HepG2 (cell line): Measurements from ENCODE around the gene ZNFX1. TPM values are rescaled to one million over a fixed set of nuclear protein-coding genes. Genes with fewer than 3 reads are reported as not detected.

Experiments
- ATAC-seq: fragments of 200-7000 bp; cut with Tn5 transposase; 3 replicates; pipeline ENCODE4 v1.9.1; 2020; ENCODE audit warnings: mild to moderate bottlenecking, moderate library complexity
- BruUV-seq: library from RNA; stranded (reverse); fragments of 400-500 nt; replicated peaks from 2 replicates; lab custom pipeline; 2021; lab: Mats Ljungman, UMichigan
- CTCF ChIA-PET: fragments of 300-600 bp; formaldehyde crosslinking; extraction: SDS; loops from one replicate; lab custom pipeline; 2021; ENCODE audit warnings: low total read pairs, inconsistent platforms, low intra/inter-chr PET ratio; lab: Yijun Ruan, JAX
- POLR2A ChIA-PET: fragments of 350-600 bp; sonication (Branson Sonifier 250); formaldehyde crosslinking; loops from one replicate; lab custom pipeline; 2020; ENCODE audit warnings: antibody characterized with exemption, inconsistent platforms; lab: Yijun Ruan, JAX
- DNase-seq: peaks from one replicate; pipeline ENCODE4 v3.0.0-alpha.2; 2015; ENCODE audit warnings: low spot score
- FAIRE-seq: peaks from 3 replicates; lab custom pipeline; 2011; peaks lifted over from hg19 to GRCh38; lab: Jason Lieb, UNC
- H2AFZ ChIP-seq: one replicate; pipeline ENCODE4 v1.6.1; 2011; ENCODE audit warnings: low read length, inconsistent platforms
- H3K27ac ChIP-seq: fragments of 300-600 bp; 3 replicates; pipeline ENCODE4 v1.8.0; 2011; ENCODE audit warnings: mixed run types, mild to moderate bottlenecking, mixed read lengths, low read length, inconsistent platforms; ENCODE audit not compliant: insufficient read depth; ENCODE audit errors: extremely low read length
- H3K27me3 ChIP-seq, 2 experiments: fragments of 200-600 bp in 1 of 2; 2 replicates in 1 of 2; 3 replicates in 1 of 2; pipeline versions ENCODE4 v1.6.0 to v1.8.0; 2011; ENCODE audit warnings: low read length in 2 of 2, mild to moderate bottlenecking in 2 of 2, moderate library complexity in 2 of 2, inconsistent platforms in 1 of 2; ENCODE audit not compliant: insufficient read depth in 2 of 2, control insufficient read depth in 1 of 2
- H3K36me3 ChIP-seq, 2 experiments: fragments of 200-600 bp in 1 of 2; replicated peaks in 1 of 2; 2 replicates in 1 of 2; 3 replicates in 1 of 2; pipeline versions ENCODE4 v1.5.1 to v1.8.0; 2011; ENCODE audit warnings: low read length in 2 of 2, inconsistent platforms in 1 of 2; ENCODE audit not compliant: insufficient read depth in 2 of 2, control insufficient read depth in 1 of 2
- H3K4me1 ChIP-seq: 2 replicates; pipeline ENCODE4 v1.5.1; 2012; ENCODE audit warnings: low read length, inconsistent platforms; ENCODE audit not compliant: insufficient read depth
- H3K4me2 ChIP-seq: 2 replicates; pipeline ENCODE4 v1.6.0; 2011; ENCODE audit warnings: low read depth, low read length, inconsistent platforms
- H3K4me3 ChIP-seq, 3 experiments: fragments of 200-600 bp in 1 of 3; sonication (generic), shearing (Covaris generic) in 1 of 3; replicated peaks in 1 of 3; 2 replicates each; pipeline ENCODE4 v1.5.1; 2011 to 2016; ENCODE audit warnings: low read length in 3 of 3, inconsistent platforms in 2 of 3, low read depth in 2 of 3, mild to moderate bottlenecking in 2 of 3, control low read depth in 1 of 3, mixed read lengths in 1 of 3; ENCODE audit not compliant: insufficient read depth in 1 of 3
- H3K79me2 ChIP-seq: one replicate; pipeline ENCODE4 v1.6.1; 2011; ENCODE audit warnings: low read length, inconsistent platforms; ENCODE audit not compliant: insufficient read depth
- H3K9ac ChIP-seq: 2 replicates; pipeline ENCODE4 v1.6.0; 2011; ENCODE audit warnings: mild to moderate bottlenecking, low read depth, low read length, inconsistent platforms; ENCODE audit not compliant: insufficient read depth
- H3K9me3 ChIP-seq: 2 replicates; pipeline ENCODE4 v1.5.1; 2012; ENCODE audit warnings: mild to moderate bottlenecking, low read length
- H4K20me1 ChIP-seq: 2 replicates; pipeline ENCODE4 v1.6.0; 2011; ENCODE audit warnings: inconsistent platforms, mild to moderate bottlenecking, low read length, moderate library complexity; ENCODE audit not compliant: insufficient read depth
- BORCS8-MEF2B ChIP-seq: sonication (generic); formaldehyde crosslinking; IDR thresholded peaks from 2 replicates; pipeline ENCODE4 v1.8.0; 2022; ENCODE audit warnings: mild to moderate bottlenecking, missing genetic modification reagents
- HMGA1 ChIP-seq: sonication (generic); formaldehyde crosslinking; conservative IDR thresholded peaks from 2 replicates; pipeline ENCODE4 v1.4.0; 2020; ENCODE audit warnings: missing genetic modification reagents
- KMT2B ChIP-seq: IDR thresholded peaks from 2 replicates; pipeline ENCODE4 v1.6.1; 2016; ENCODE audit warnings: missing genetic modification reagents, missing compliant biosample characterization
- NBN ChIP-seq: fragments of 450-650 bp; conservative IDR thresholded peaks from 2 replicates; pipeline ENCODE4 v1.6.1; 2017
- NCOR1 ChIP-seq: fragments of 200-600 bp; sonication (generic); IDR thresholded peaks from 2 replicates; pipeline ENCODE4 v1.7.0; 2017; ENCODE audit warnings: antibody characterized with exemption, low read length, borderline replicate concordance
- SP4 ChIP-seq: sonication (generic); formaldehyde crosslinking; IDR thresholded peaks from 2 replicates; pipeline ENCODE4 v1.8.1; 2023; ENCODE audit warnings: mild to moderate bottlenecking, missing genetic modification reagents
- ZFP90 ChIP-seq: sonication (generic); formaldehyde crosslinking; IDR thresholded peaks from 2 replicates; pipeline ENCODE4 v1.8.0; 2022; ENCODE audit warnings: missing genetic modification reagents, mild to moderate bottlenecking, inconsistent platforms, borderline replicate concordance
- ZNF7 ChIP-seq: IDR thresholded peaks from 2 replicates; pipeline ENCODE4 v1.6.1; 2016; ENCODE audit warnings: missing biosample characterization, missing genetic modification reagents
- ZNF737 ChIP-seq: sonication (generic); formaldehyde crosslinking; IDR thresholded peaks from 2 replicates; pipeline ENCODE4 v1.5.0; 2020; ENCODE audit warnings: missing genetic modification reagents, mild to moderate bottlenecking, borderline replicate concordance
- ZNF816 ChIP-seq: sonication (generic); formaldehyde crosslinking; IDR thresholded peaks from 2 replicates; pipeline ENCODE4 v1.8.0; 2022; ENCODE audit warnings: missing genetic modification reagents, mild to moderate bottlenecking, borderline replicate concordance
- WGBS: methylation state at CpG from one replicate; pipeline ENCODE4 v1.1.6; 2017; ENCODE audit warnings: low lambda C conversion rate; 5-methylcytosine and 5-hydroxymethylcytosine counted together
- in situ Hi-C: cut with HindIII; loops from 2 replicates; pipeline ENCODE4 v1.10.0; 2017; ENCODE audit warnings: low pct_unique_long_range_greater_than_20kb; ENCODE audit not compliant: extremely low pct_ligation_motif_present
- intact Hi-C: fragments of 100-400 bp; cut with micrococcal nuclease; formaldehyde crosslinking; loops from one replicate; pipeline ENCODE4 v1.10.0; 2022; ENCODE audit not compliant: unreplicated experiment
- polyA plus RNA-seq, 8 experiments: library from polyadenylated mRNA; depleted of rRNA in 3 of 8; stranded (reverse) in 7 of 8; unstranded in 1 of 8; fragments of >200 nt; fragmentation: Illumina TruSeq in 4 of 8; extraction: Trizol in 4 of 8; gene quantifications; 2 replicates each; pipeline versions ENCODE4 v1.2.1 to v1.2.3, GENCODE V29; 2011 to 2016; ENCODE audit warnings: low read depth in 4 of 8, missing spikeins in 1 of 8, mixed read lengths in 1 of 8; ENCODE audit not compliant: insufficient read depth in 1 of 8
- total RNA-seq, 5 experiments: library from RNA; depleted of rRNA; stranded (reverse); fragments of >200 nt; fragmentation: Illumina TruSeq; extraction: Trizol; gene quantifications; 2 replicates each; pipeline ENCODE4 v1.2.3, GENCODE V29; 2016; ENCODE audit warnings: low read depth in 1 of 5
- TF ChIP-seq, protein P1 (sequence below): sonication (generic); formaldehyde crosslinking; IDR thresholded peaks from 2 replicates; pipeline ENCODE4 v1.4.0; 2020; ENCODE audit warnings: missing genetic modification reagents, borderline replicate concordance
- TF ChIP-seq, protein P2 (sequence below): sonication (generic); formaldehyde crosslinking; IDR thresholded peaks from 2 replicates; pipeline ENCODE4 v1.5.1; 2020; ENCODE audit warnings: missing genetic modification reagents, mild to moderate bottlenecking, borderline replicate concordance

The ZNFX1 gene
- total and polyA plus RNA-seq, 2 of the 13 experiments (the other 11 are each of a cell fraction or from before 2014, with no cell fraction given), result 2.9 to 11.1 TPM

DNA sequence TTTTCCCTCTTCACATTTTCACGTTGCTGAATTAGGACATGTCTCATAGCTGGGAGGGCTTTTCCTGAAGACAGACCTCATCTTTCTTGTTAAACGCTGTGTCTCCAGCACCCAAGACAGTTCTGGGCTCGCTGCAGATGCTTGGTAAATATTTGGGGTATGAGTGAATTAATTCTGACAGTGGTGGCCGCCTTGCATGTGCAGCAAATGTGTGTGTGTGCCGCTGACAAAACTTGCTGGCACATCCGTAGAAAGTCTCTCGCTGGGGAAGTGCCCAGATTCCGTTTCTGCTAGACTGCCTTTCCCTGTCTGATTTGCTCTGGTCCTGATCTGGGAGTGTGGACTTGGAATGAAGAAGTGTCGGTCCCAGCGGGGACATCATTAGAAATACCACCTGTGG is 48.2 kb upstream of the ZNFX1 start:
- TF ChIP-seq HMGA1 (CRISPR knock-in tag), result no peak
- TF ChIP-seq NCOR1, result no peak
- TF ChIP-seq, protein P1, sequence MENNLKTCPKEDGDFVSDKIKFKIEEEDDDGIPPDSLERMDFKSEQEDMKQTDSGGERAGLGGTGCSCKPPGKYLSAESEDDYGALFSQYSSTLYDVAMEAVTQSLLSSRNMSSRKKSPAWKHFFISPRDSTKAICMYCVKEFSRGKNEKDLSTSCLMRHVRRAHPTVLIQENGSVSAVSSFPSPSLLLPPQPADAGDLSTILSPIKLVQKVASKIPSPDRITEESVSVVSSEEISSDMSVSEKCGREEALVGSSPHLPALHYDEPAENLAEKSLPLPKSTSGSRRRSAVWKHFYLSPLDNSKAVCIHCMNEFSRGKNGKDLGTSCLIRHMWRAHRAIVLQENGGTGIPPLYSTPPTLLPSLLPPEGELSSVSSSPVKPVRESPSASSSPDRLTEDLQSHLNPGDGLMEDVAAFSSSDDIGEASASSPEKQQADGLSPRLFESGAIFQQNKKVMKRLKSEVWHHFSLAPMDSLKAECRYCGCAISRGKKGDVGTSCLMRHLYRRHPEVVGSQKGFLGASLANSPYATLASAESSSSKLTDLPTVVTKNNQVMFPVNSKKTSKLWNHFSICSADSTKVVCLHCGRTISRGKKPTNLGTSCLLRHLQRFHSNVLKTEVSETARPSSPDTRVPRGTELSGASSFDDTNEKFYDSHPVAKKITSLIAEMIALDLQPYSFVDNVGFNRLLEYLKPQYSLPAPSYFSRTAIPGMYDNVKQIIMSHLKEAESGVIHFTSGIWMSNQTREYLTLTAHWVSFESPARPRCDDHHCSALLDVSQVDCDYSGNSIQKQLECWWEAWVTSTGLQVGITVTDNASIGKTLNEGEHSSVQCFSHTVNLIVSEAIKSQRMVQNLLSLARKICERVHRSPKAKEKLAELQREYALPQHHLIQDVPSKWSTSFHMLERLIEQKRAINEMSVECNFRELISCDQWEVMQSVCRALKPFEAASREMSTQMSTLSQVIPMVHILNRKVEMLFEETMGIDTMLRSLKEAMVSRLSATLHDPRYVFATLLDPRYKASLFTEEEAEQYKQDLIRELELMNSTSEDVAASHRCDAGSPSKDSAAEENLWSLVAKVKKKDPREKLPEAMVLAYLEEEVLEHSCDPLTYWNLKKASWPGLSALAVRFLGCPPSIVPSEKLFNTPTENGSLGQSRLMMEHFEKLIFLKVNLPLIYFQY (CRISPR knock-in tag), result no peak
- TF ChIP-seq, protein P2, sequence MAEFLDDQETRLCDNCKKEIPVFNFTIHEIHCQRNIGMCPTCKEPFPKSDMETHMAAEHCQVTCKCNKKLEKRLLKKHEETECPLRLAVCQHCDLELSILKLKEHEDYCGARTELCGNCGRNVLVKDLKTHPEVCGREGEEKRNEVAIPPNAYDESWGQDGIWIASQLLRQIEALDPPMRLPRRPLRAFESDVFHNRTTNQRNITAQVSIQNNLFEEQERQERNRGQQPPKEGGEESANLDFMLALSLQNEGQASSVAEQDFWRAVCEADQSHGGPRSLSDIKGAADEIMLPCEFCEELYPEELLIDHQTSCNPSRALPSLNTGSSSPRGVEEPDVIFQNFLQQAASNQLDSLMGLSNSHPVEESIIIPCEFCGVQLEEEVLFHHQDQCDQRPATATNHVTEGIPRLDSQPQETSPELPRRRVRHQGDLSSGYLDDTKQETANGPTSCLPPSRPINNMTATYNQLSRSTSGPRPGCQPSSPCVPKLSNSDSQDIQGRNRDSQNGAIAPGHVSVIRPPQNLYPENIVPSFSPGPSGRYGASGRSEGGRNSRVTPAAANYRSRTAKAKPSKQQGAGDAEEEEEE, result no peak
- TF ChIP-seq ZNF7 (CRISPR knock-in tag), result no peak
- no peak for TF ChIP-seq NBN
- TF ChIP-seq ZNF816 (CRISPR knock-in tag), result no peak
- no peak for TF ChIP-seq KMT2B (CRISPR knock-in tag)
- no peak for TF ChIP-seq BORCS8-MEF2B (CRISPR knock-in tag)
- TF ChIP-seq SP4, result no peak
- no peak for TF ChIP-seq ZFP90 (CRISPR knock-in tag)
- no peak for TF ChIP-seq ZNF737 (CRISPR knock-in tag)
- TF ChIP-seq, all 625 proteins: peak for 0
- no peaks in the 10 kb centered on the region for H3K9me3 ChIP-seq
- in situ Hi-C loops, result loop anchor here (25.0 kb wide), 1 partner anchor 561 kb away; no protein-coding TSS in a partner anchor
- CTCF ChIA-PET, result no interaction called here
- H3K36me3 ChIP-seq, result no peaks in the 10 kb centered on the region
- DNase-seq, result no peak
- no peak for FAIRE-seq
- WGBS, result 5% methylated on average over 10 of the region's 10 CpGs
- POLR2A ChIA-PET, result no interaction called here
- H3K27me3 ChIP-seq, result peaks cover 8 to 62% of the 10 kb centered on the region in 2 experiments
- BruUV-seq, result no TSS peak
- ATAC-seq, result no peak
- no peak overlapping the region for H2AFZ ChIP-seq
- no peak overlapping the region for H3K27ac ChIP-seq
- intact Hi-C loops, result no loop called here
- H3K4me2 ChIP-seq, result no peak overlapping the region
- H3K79me2 ChIP-seq, result no peaks in the 10 kb centered on the region
- no peak overlapping the region for H3K9ac ChIP-seq
- no peaks in the 10 kb centered on the region for H3K4me1 ChIP-seq
- H4K20me1 ChIP-seq, result no peaks in the 10 kb centered on the region
- H3K4me3 ChIP-seq, result no peak overlapping the region
